MM.1S (cell line): ENCODE measurements around the gene EBF3.

Source experiments
- DNase-seq: peaks from one replicate; pipeline ENCODE4 v3.0.0-alpha.2; 2015
- H2AFZ ChIP-seq: fragments of 300-600 bp; sonication (generic); 2 replicates; pipeline ENCODE4 v1.6.0; 2016; ENCODE audit warnings: antibody characterized with exemption, low read length
- H3F3A ChIP-seq: fragments of 300-600 bp; sonication (generic); 2 replicates; pipeline ENCODE4 v1.6.1; 2016; ENCODE audit warnings: mild to moderate bottlenecking, antibody characterized with exemption, low read length, moderate library complexity, mixed read lengths; ENCODE audit not compliant: insufficient read depth
- H3K27ac ChIP-seq: fragments of 300-600 bp; sonication (generic); 2 replicates; pipeline ENCODE4 v1.5.1; 2016; ENCODE audit warnings: mild to moderate bottlenecking, low read length
- H3K27me3 ChIP-seq: fragments of 300-600 bp; sonication (generic); replicated peaks from 2 replicates; pipeline ENCODE4 v1.6.0; 2016; ENCODE audit warnings: low read length; ENCODE audit not compliant: insufficient read depth
- H3K36me3 ChIP-seq: fragments of 300-600 bp; sonication (generic); replicated peaks from 2 replicates; pipeline ENCODE4 v1.6.1; 2016; ENCODE audit warnings: mild to moderate bottlenecking, low read length, mixed read lengths; ENCODE audit not compliant: insufficient read depth
- H3K4me1 ChIP-seq: fragments of 300-600 bp; sonication (generic); 2 replicates; pipeline ENCODE4 v1.6.1; 2016; ENCODE audit warnings: low read length, mixed read lengths
- H3K4me2 ChIP-seq: fragments of 300-600 bp; sonication (generic); 2 replicates; pipeline ENCODE4 v1.6.0; 2016; ENCODE audit warnings: low read depth, low read length
- H3K4me3 ChIP-seq: fragments of 300-600 bp; sonication (generic); 2 replicates; pipeline ENCODE4 v1.5.1; 2016; ENCODE audit warnings: low read length, mixed read lengths
- H3K79me2 ChIP-seq: fragments of 300-600 bp; sonication (generic); 2 replicates; pipeline ENCODE4 v1.6.1; 2016; ENCODE audit warnings: mixed run types, low read length, mixed read lengths
- H3K9ac ChIP-seq: fragments of 300-600 bp; sonication (generic); 2 replicates; pipeline ENCODE4 v1.6.1; 2016; ENCODE audit warnings: low read length, mixed read lengths
- H3K9me2 ChIP-seq: fragments of 300-600 bp; sonication (generic); replicated peaks from 2 replicates; pipeline ENCODE4 v1.6.1; 2016; ENCODE audit warnings: mild to moderate bottlenecking, low read length, mixed read lengths; ENCODE audit not compliant: insufficient read depth
- H3K9me3 ChIP-seq: fragments of 300-600 bp; sonication (generic); replicated peaks from 2 replicates; pipeline ENCODE4 v1.6.1; 2016; ENCODE audit warnings: mild to moderate bottlenecking, low read length, mixed read lengths; ENCODE audit not compliant: insufficient read depth
- H4K20me1 ChIP-seq: fragments of 300-600 bp; sonication (generic); 2 replicates; pipeline ENCODE4 v1.6.1; 2016; ENCODE audit warnings: mild to moderate bottlenecking, low read length, moderate library complexity, mixed read lengths; ENCODE audit not compliant: insufficient read depth
- EZH2 ChIP-seq: fragments of 300-600 bp; sonication (generic); optimal IDR thresholded peaks from 2 replicates; pipeline ENCODE3; 2017; ENCODE audit warnings: low read depth, mild to moderate bottlenecking, antibody characterized with exemption, low read length, mixed read lengths
- EZH2phosphoT487 ChIP-seq: fragments of 300-600 bp; sonication (generic); IDR thresholded peaks from 2 replicates; pipeline ENCODE4 v1.6.1; 2018; ENCODE audit warnings: antibody characterized with exemption, low read length
- TF ChIP-seq, protein P1 (sequence below): fragments of 300-600 bp; sonication (generic); IDR thresholded peaks from 2 replicates; pipeline ENCODE4 v1.5.1; 2016; ENCODE audit warnings: antibody characterized with exemption, low read length, mixed read lengths

Gene EBF3

DNA sequence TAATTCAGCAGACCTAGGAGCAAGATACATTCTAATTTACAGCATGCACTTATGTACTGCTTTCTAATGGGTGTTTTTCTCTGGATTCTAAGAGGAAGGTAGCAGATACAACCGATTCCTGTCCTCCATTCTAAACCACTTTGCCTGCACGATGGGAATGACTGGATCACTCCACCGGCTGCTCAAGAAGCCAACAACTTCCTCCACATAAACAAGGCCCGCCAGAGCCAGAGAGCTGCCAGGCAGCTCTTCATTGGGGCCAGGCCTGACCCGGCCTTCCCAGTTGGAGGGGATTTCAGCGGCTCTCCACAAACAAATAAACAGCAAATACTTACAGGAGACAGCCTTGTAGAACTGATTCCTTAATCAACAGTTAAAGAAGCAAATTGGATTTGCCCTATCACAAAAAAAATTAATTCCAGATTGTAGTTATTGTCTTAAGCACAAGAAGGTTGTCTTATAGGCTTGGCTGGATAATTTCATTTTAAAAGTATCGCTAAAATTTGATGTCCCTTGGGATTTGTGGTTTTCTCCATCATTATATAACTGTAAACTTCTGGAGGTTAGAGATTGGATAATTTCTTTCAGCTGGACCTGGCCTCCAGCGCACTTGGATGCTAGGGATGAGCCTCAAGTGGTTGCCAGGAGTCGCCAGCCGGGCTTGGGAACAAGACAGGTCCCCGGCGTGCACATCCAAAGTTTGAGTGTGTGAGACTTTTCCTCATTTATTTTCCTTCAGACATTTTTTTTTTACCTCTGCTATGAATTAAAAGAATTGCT lies 20.9 kb downstream of the EBF3 start:
- no peak for TF ChIP-seq EZH2phosphoT487
- no peak for TF ChIP-seq EZH2
- TF ChIP-seq, protein P1, sequence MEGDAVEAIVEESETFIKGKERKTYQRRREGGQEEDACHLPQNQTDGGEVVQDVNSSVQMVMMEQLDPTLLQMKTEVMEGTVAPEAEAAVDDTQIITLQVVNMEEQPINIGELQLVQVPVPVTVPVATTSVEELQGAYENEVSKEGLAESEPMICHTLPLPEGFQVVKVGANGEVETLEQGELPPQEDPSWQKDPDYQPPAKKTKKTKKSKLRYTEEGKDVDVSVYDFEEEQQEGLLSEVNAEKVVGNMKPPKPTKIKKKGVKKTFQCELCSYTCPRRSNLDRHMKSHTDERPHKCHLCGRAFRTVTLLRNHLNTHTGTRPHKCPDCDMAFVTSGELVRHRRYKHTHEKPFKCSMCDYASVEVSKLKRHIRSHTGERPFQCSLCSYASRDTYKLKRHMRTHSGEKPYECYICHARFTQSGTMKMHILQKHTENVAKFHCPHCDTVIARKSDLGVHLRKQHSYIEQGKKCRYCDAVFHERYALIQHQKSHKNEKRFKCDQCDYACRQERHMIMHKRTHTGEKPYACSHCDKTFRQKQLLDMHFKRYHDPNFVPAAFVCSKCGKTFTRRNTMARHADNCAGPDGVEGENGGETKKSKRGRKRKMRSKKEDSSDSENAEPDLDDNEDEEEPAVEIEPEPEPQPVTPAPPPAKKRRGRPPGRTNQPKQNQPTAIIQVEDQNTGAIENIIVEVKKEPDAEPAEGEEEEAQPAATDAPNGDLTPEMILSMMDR, result no peak
- H3K4me3 ChIP-seq, result no peak overlapping the region
- no peak overlapping the region for H3K9ac ChIP-seq
- no peak overlapping the region for H3K4me2 ChIP-seq
- H3F3A ChIP-seq, result no peaks in the 10 kb centered on the region
- H4K20me1 ChIP-seq, result no peaks in the 10 kb centered on the region
- H3K4me1 ChIP-seq, result no peaks in the 10 kb centered on the region
- H3K27ac ChIP-seq, result no peak overlapping the region
- H3K36me3 ChIP-seq, result no peaks in the 10 kb centered on the region
- no peaks in the 10 kb centered on the region for H3K9me2 ChIP-seq
- H3K79me2 ChIP-seq, result no peaks in the 10 kb centered on the region
- H3K27me3 ChIP-seq, result peaks cover 10% of the 10 kb centered on the region; the same call in 1 of the 2 replicates
- no peak for DNase-seq
- H2AFZ ChIP-seq, result no peak overlapping the region
- H3K9me3 ChIP-seq, result no peaks in the 10 kb centered on the region

DNA sequence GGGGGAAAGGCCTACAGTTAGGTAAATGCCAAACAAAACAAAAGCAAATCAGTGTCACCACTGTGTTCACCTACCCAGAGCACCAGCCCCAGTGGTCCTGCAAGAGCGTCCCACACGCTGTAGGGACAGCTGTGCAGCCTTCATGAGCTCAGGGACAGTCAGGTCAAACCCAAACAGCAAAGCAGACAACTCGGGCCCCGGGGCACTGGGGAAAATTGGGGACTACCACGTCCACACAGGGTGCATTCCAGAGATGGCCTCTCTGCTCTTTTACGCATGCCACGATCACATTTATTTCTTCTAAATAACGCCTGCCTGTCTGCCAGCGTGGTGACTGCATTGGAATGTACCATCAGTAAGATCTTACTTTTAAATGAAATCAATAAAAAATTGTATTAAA lies 21.7 kb downstream of the EBF3 start:
- TF ChIP-seq EZH2 (no peak), EZH2phosphoT487 (no peak)
- TF ChIP-seq, protein P1, result no peak

DNA sequence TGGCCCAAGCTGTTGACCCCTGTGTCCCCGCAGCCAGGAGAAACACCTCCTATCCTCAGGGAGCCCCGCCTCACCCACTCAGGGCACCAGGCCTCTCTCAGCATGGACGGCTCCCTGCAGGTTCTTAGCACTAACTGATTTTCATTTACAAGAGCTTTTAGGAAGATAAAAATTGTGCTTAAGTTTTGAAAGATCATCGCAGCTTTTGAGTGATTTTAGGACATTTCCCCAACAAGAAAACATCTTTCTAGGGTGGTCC lies 22.1 kb downstream of the EBF3 start:
- Histone ChIP-seq H4K20me1 (no peaks in the 10 kb centered on the region), H3K27ac (no peak overlapping the region), H3K4me1 (no peaks in the 10 kb centered on the region), H3K4me3 (no peak overlapping the region), H3F3A (no peaks in the 10 kb centered on the region), H3K27me3 (peaks cover 10% of the 10 kb centered on the region; the same call in 1 of the 2 replicates), H2AFZ (no peak overlapping the region), H3K36me3 (no peaks in the 10 kb centered on the region), H3K9ac (no peak overlapping the region), H3K9me2 (no peaks in the 10 kb centered on the region), H3K79me2 (no peaks in the 10 kb centered on the region), H3K9me3 (no peaks in the 10 kb centered on the region), H3K4me2 (no peak overlapping the region)
- no peak for DNase-seq
- TF ChIP-seq EZH2 (no peak), EZH2phosphoT487 (no peak)
- TF ChIP-seq, protein P1, result no peak

More for the DNA sequence above, 21.7 kb downstream of the EBF3 start:
- H4K20me1 ChIP-seq, result no peaks in the 10 kb centered on the region
- no peaks in the 10 kb centered on the region for H3K9me2 ChIP-seq
- H3K4me3 ChIP-seq, result no peak overlapping the region
- no peaks in the 10 kb centered on the region for H3F3A ChIP-seq
- H3K4me1 ChIP-seq, result no peaks in the 10 kb centered on the region
- H3K4me2 ChIP-seq, result no peak overlapping the region
- peaks cover 10% of the 10 kb centered on the region; the same call in 1 of the 2 replicates for H3K27me3 ChIP-seq
- DNase-seq, result no peak
- no peak overlapping the region for H2AFZ ChIP-seq
- H3K9ac ChIP-seq, result no peak overlapping the region
- no peaks in the 10 kb centered on the region for H3K79me2 ChIP-seq
- H3K36me3 ChIP-seq, result no peaks in the 10 kb centered on the region
- H3K27ac ChIP-seq, result no peak overlapping the region
- no peaks in the 10 kb centered on the region for H3K9me3 ChIP-seq
